ENCODE measurements around the gene CASZ1.

The CASZ1 gene

GRCh38 chr1:10824821-10825540 is 28.5 kb upstream of the CASZ1 start:
- DNase-seq (ENCODE audit: insufficient read length, low spot score) (no peak), FAIRE-seq (no peak)
- no peak for TF ChIP-seq POLR2AphosphoS5 (IDR thresholded peaks at IDR 0.05; ENCODE audit: low read depth, low read length)
- TF ChIP-seq POLR2A (IDR thresholded peaks at IDR 0.05; ENCODE audit: low read depth, low read length) = no peak
- TF ChIP-seq POU2F2 (IDR thresholded peaks at IDR 0.05; ENCODE audit: low read depth, low read length) = no peak
- TF ChIP-seq PAX5 (IDR thresholded peaks at IDR 0.05; ENCODE audit: insufficient read depth, low read length, severe bottlenecking) = no peak

DNA sequence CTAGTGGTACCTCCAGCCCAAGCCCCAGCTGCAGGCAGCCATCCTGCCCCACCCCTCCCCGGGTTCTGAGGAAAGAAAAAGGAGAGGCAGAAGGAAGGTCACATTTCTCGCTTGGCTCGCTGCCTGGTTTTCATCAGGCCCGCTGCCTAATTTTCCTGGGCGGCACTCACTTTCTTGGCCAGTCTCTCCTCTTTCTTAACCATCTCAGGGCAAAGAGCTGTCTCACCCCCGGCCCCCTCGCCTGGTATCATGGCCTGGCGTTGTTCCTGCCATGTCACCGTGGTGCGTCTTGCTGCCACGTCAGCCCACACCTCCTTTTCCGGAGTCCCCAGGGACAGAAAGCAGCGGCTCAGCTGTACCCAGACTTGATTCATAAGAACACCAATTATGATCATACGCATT is 26.6 kb upstream of the CASZ1 start:
- DNase-seq (ENCODE audit: insufficient read length, low spot score) (no peak), FAIRE-seq (no peak)
- no peak for TF ChIP-seq POU2F2 (IDR thresholded peaks at IDR 0.05; ENCODE audit: low read depth, low read length)
- TF ChIP-seq POLR2A (IDR thresholded peaks at IDR 0.05; ENCODE audit: low read depth, low read length) = no peak
- TF ChIP-seq POLR2AphosphoS5 (IDR thresholded peaks at IDR 0.05; ENCODE audit: low read depth, low read length) = no peak
- no peak for TF ChIP-seq SPI1 (IDR thresholded peaks at IDR 0.05; ENCODE audit: low read depth, low read length)
- TF ChIP-seq TAF1 (IDR thresholded peaks at IDR 0.05; ENCODE audit: low read depth, low read length) = no peak
- TF ChIP-seq PAX5 (IDR thresholded peaks at IDR 0.05; ENCODE audit: insufficient read depth, low read length, severe bottlenecking) = no peak

DNA sequence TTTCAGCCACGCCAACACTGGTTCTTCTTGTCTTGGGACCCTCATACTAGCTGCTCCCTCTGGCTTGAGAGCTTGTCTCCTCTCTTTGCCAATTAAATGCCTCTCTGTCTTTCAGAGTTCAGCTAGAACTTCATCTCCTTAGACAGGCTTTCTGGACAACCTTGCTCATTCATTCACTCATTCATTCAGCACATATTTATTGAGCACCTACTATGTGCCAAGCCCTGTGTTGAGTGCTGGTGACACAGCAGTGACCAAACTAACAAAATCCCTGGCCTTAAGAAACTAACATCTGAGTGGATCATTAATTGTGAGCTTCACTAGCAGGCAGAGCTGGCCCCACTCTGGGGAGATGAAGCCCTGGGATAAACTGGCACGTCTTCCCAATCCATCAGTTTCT is 24.9 kb upstream of the CASZ1 start:
- TF ChIP-seq SPI1 (IDR thresholded peaks at IDR 0.05; ENCODE audit: low read depth, low read length) = no peak
- no peak for TF ChIP-seq TAF1 (IDR thresholded peaks at IDR 0.05; ENCODE audit: low read depth, low read length)
- no peak for TF ChIP-seq POLR2AphosphoS5 (IDR thresholded peaks at IDR 0.05; ENCODE audit: low read depth, low read length)
- no peak for TF ChIP-seq PAX5 (IDR thresholded peaks at IDR 0.05; ENCODE audit: insufficient read depth, low read length, severe bottlenecking)
- no peak for TF ChIP-seq POU2F2 (IDR thresholded peaks at IDR 0.05; ENCODE audit: low read depth, low read length)
- TF ChIP-seq POLR2A (IDR thresholded peaks at IDR 0.05; ENCODE audit: low read depth, low read length) = no peak
- no peak for FAIRE-seq
- DNase-seq (ENCODE audit: insufficient read length, low spot score) = no peak

DNA sequence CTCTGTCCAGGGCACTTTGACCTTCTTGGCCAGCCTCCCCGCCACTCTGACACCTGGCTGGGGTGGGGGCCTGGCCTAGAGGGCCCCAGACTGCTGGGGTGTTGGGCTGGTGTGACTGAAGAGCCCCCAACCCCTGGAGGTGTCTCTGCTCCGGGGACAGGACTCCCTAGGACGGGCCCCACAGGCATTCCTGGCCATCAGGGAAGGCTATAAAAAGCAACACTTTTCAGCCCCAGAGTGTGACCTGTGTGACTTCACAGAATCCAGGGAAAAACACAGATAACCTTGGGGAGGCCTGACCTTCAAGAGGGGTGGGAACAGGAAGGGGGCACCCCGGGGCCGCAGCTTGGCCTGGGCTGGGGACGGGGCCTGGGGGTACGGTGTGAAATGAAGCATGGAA is 24.0 kb upstream of the CASZ1 start:
- no peak for DNase-seq (ENCODE audit: insufficient read length, low spot score)
- FAIRE-seq = no peak
- TF ChIP-seq POLR2AphosphoS5 (IDR thresholded peaks at IDR 0.05; ENCODE audit: low read depth, low read length) (no peak), POU2F2 (IDR thresholded peaks at IDR 0.05; ENCODE audit: low read depth, low read length) (no peak), TAF1 (IDR thresholded peaks at IDR 0.05; ENCODE audit: low read depth, low read length) (no peak), SPI1 (IDR thresholded peaks at IDR 0.05; ENCODE audit: low read depth, low read length) (no peak), POLR2A (IDR thresholded peaks at IDR 0.05; ENCODE audit: low read depth, low read length) (no peak), PAX5 (IDR thresholded peaks at IDR 0.05; ENCODE audit: insufficient read depth, low read length, severe bottlenecking) (no peak)

DNA sequence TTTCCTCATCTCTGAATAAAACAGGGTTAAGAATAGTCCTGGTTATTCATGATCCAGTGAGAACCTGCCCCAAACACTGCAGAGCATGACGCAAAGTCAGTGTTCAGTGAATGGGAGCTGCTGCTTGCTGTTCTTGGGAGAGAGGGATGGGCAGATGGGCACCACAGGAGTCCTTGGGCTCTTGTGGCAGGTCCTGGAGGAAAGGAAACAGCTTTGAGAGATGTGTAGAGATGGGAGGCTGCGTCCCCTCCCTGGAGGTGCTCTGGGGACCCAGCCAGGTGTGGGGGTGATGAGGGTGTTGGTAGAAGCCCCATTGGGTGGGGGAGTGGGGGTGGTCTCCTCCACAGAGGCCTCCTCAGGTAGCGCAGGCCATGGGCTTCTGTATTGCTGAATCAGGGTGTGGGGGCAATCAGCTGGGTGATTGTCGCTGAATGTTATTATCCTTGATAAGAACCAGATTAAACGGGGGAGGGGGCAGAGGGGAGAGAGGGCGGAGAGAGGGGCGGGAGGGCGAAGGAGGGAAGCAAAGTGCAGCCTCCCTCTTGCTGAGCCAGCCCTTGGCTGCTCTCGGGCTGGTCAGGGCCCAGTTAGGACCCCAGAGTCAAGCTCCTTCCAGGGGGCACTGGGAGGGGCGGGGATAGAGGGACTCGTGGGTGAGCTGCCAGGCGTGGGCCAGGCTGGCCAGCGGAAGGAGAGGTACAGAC is 22.9 kb upstream of the CASZ1 start:
- FAIRE-seq = no peak
- DNase-seq (ENCODE audit: insufficient read length, low spot score) = no peak
- no peak for TF ChIP-seq POU2F2 (IDR thresholded peaks at IDR 0.05; ENCODE audit: low read depth, low read length)
- TF ChIP-seq TAF1 (IDR thresholded peaks at IDR 0.05; ENCODE audit: low read depth, low read length) = no peak
- no peak for TF ChIP-seq POLR2A (IDR thresholded peaks at IDR 0.05; ENCODE audit: low read depth, low read length)
- TF ChIP-seq SPI1 (IDR thresholded peaks at IDR 0.05; ENCODE audit: low read depth, low read length) = no peak
- no peak for TF ChIP-seq POLR2AphosphoS5 (IDR thresholded peaks at IDR 0.05; ENCODE audit: low read depth, low read length)

DNA sequence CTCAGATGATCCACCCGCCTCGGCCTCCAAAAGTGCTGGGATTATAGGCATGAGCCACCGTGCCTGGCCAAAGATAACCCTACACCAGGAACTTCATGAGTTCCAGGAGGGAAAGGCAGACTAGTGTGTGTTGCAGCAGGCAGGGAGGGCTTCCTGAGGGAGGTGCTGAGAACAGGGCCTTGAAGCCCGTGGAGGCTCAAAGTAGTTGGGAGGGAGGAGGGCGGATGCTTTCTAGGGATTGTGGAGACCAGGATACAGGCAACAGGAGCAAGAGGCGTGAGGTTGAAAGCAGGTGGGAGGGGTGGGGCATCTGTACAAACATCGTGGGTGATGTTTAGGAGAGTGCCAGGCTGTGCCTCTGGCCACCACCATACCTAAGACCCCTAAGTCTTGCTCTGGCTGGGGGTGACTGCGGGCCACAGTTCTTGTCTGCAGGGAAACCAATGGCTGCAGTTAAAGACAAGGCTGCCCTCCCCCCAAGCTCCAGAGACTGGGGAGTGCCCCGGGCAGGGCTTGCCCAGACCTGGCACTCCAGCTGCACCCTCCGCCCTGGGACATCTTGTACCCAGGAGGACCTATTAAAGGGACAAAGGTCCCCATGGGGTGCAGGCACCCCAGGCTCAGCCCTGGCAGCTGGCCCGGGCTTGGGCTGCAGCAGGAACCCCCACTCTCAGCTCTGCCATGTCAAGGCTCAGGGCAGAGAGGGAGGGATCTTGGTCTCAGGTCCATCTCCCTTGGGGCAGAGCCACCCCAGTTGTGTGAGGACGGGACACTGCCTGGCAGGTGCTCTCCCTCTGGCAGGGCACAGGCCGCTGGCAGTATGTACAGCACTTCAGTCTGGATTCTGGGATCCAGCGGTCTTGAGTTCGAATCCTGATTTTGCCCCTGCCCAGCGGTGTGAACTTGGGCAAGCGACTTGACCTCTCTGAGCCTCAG is 22.1 kb upstream of the CASZ1 start:
- no peak for DNase-seq (ENCODE audit: insufficient read length, low spot score)
- FAIRE-seq = no peak
- TF ChIP-seq SPI1 (IDR thresholded peaks at IDR 0.05; ENCODE audit: low read depth, low read length) (no peak), PAX5 (IDR thresholded peaks at IDR 0.05; ENCODE audit: insufficient read depth, low read length, severe bottlenecking) (no peak), POLR2AphosphoS5 (IDR thresholded peaks at IDR 0.05; ENCODE audit: low read depth, low read length) (no peak), POU2F2 (IDR thresholded peaks at IDR 0.05; ENCODE audit: low read depth, low read length) (no peak), POLR2A (IDR thresholded peaks at IDR 0.05; ENCODE audit: low read depth, low read length) (no peak), TAF1 (IDR thresholded peaks at IDR 0.05; ENCODE audit: low read depth, low read length) (no peak)

GRCh38 chr1:10816743-10817369 is 20.4 kb upstream of the CASZ1 start:
- no peak for TF ChIP-seq SPI1 (IDR thresholded peaks at IDR 0.05; ENCODE audit: low read depth, low read length)
- TF ChIP-seq PAX5 (IDR thresholded peaks at IDR 0.05; ENCODE audit: insufficient read depth, low read length, severe bottlenecking) = no peak
- no peak for TF ChIP-seq POU2F2 (IDR thresholded peaks at IDR 0.05; ENCODE audit: low read depth, low read length)
- no peak for TF ChIP-seq POLR2AphosphoS5 (IDR thresholded peaks at IDR 0.05; ENCODE audit: low read depth, low read length)
- no peak for TF ChIP-seq TAF1 (IDR thresholded peaks at IDR 0.05; ENCODE audit: low read depth, low read length)
- TF ChIP-seq POLR2A (IDR thresholded peaks at IDR 0.05; ENCODE audit: low read depth, low read length) = no peak
- FAIRE-seq (no peak), DNase-seq (ENCODE audit: insufficient read length, low spot score) (no peak)

DNA sequence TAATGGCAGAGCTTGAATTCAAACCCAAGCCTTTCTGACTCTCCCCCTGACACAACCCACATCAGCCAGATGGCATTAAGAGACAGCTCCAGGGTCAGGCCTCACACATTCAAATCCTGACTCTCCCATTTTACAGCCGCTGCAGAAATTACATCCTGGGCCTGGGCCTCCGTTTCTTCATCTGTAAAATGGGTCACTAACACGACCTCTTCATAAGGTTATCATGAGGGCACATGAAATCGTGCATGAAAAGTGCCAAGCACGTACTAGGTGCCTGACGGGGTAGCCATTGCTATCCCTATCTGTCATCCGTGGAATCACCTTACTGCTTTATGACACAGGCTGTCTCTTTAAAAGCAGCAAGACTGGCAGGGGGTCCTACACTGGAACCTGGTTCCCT is 19.8 kb upstream of the CASZ1 start:
- FAIRE-seq = no peak
- DNase-seq (ENCODE audit: insufficient read length, low spot score) = no peak
- no peak for TF ChIP-seq SPI1 (IDR thresholded peaks at IDR 0.05; ENCODE audit: low read depth, low read length)
- no peak for TF ChIP-seq POU2F2 (IDR thresholded peaks at IDR 0.05; ENCODE audit: low read depth, low read length)
- no peak for TF ChIP-seq TAF1 (IDR thresholded peaks at IDR 0.05; ENCODE audit: low read depth, low read length)
- no peak for TF ChIP-seq PAX5 (IDR thresholded peaks at IDR 0.05; ENCODE audit: insufficient read depth, low read length, severe bottlenecking)
- TF ChIP-seq POLR2AphosphoS5 (IDR thresholded peaks at IDR 0.05; ENCODE audit: low read depth, low read length) = no peak
- TF ChIP-seq POLR2A (IDR thresholded peaks at IDR 0.05; ENCODE audit: low read depth, low read length) = no peak
